ENCODE results near the gene MRAP2.

The MRAP2 gene

DNA sequence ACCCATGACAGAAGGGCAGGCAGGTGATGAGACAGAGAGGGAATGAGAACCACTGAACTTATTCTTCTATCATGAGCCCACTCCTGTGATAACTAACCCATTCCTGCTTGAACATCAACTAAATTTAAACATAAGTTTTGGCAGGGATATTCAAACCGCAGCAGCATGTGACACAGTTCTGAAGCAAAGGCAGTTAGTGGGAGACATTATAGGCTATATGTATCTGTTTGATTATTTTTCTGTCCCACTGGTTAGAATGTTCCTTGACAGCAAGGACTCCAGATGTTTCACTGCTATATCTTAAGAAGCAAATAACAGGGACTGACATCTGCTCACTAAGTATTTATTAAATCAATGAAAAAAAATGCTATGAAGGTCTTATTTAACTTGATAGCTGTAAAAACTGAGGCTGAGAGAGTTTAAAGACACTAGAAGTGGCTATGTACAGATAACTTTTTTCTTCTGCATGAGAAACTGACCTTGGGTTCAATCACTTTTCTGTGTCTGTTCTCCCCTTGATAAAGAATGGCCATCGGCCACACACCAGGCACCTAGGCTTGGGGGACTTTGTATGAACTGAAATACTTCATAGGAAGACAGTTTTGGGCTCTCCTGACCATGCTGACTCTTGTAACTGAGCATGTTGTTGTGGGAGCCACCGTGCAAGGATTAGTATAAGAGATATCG lies 102.9 kb downstream of the MRAP2 start:
- DNase-seq, result no peak

DNA sequence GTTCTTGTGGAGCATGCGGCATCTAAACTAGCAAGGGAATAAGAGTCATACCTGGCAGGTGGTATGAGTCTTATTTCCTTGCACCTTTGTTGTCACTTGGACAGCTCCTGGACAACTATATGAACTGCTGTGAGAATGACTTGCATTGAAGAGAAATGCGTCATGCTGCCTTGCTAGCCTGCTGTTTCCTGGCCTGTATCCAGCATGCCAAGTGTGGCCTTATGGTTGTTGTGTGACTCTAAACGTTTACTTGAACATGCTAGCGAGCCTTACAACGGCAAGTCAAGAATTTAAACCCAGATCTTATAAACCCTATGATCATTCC lies 103.4 kb downstream of the MRAP2 start:
- DNase-seq, result no peak

DNA sequence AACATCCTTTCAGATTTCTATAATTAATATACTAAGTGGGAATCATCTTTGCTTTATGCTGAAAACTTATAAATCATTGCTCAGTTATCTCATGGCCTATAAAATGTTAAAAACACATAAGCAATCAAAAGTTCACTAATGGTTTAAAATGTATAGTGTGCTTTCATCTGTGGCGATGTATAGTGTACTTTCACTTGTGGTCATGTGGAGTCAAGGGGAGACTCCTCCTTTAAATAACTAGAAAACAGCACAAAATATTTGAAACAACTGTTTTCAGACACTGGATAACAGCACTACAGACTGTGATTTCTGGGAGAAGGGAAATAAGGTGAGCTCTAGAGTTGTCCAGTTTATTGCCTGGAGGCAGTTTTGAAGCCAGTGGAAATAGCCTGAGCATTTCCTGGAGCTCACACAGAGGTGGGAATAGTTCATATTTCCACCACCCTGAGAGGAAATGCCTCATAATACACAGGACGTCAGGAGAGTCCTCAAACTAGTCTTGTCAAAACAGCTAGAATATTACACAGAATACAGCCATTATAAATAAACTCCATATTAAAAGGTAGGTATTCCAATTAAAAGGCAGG lies 104.5 kb downstream of the MRAP2 start:
- no peak for DNase-seq

DNA sequence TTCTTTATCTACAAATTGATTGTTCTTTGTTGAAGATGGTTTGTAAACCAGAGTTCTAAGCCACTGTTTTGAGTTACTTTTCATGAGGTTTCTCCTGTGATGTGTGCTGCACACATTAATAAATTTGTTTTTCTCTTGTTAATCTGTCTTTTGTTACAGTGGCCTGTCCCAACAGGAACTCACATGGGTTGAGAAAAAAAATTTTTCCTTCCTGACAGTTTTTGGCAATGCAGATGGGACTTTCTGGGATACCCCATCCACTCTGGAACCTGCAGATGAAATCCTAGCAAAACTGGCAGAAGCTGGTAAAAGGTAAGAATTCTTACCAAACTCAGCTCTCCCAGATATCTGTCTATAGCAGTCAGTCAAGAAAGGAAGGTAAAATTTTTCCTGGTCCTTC lies 105.7 kb downstream of the MRAP2 start:
- no peak for DNase-seq
